Fibroblast of mammary gland (primary cell): ENCODE results near the gene ARHGAP8.

Source experiments
- DNase-seq: peaks from one replicate; pipeline ENCODE4 v3.0.0-alpha.2; 2010; ENCODE audit warnings: low read depth
- H3K4me3 ChIP-seq: 2 replicates; pipeline ENCODE4 v1.5.1; 2011; ENCODE audit warnings: low read depth, mild to moderate bottlenecking, low read length, moderate library complexity; ENCODE audit not compliant: control insufficient read depth
- TF ChIP-seq, protein P1 (sequence below): conservative IDR thresholded peaks from 2 replicates; pipeline ENCODE4 v1.5.1; 2011; ENCODE audit warnings: low read depth, low read length, inconsistent platforms; ENCODE audit not compliant: control insufficient read depth, insufficient read depth

ARHGAP8 gene

DNA sequence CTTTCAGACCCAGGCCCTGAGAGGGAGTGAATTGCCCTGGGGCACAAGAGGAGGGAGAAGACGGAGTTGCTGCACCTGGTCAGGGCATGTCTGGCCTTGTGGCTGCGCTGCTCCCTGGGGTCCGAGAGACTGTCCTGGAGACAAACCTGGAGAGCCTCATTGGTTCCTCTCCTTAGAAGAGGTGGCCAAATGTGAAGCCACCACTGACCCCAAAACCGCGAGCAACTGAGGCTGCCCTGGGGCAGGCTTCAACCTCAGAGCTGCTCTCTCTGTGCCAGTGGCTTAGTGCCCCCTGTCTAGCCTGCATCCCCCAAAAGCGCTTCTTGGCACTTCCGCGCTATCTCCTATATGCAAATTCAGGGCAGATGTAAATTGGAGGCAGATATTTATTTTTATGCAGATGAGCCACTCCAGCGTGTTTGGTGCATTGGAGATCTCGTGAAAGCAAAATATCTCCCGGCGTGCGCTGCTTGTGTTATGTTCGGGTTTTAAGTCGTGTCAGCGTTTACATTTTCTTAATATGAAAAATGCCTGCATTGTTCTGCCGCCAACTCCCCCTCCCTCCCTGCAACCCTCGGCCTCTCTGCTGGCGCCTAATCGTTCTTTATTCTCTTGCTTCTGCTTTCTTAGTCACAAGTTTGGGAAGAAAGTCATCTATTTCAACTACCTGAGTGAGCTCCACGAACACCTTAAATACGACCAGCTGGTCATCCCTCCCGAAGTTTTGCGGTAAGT, 69.5 kb downstream of the ARHGAP8 start:
- H3K4me3 ChIP-seq: no peak overlapping the region
- TF ChIP-seq, protein P1, sequence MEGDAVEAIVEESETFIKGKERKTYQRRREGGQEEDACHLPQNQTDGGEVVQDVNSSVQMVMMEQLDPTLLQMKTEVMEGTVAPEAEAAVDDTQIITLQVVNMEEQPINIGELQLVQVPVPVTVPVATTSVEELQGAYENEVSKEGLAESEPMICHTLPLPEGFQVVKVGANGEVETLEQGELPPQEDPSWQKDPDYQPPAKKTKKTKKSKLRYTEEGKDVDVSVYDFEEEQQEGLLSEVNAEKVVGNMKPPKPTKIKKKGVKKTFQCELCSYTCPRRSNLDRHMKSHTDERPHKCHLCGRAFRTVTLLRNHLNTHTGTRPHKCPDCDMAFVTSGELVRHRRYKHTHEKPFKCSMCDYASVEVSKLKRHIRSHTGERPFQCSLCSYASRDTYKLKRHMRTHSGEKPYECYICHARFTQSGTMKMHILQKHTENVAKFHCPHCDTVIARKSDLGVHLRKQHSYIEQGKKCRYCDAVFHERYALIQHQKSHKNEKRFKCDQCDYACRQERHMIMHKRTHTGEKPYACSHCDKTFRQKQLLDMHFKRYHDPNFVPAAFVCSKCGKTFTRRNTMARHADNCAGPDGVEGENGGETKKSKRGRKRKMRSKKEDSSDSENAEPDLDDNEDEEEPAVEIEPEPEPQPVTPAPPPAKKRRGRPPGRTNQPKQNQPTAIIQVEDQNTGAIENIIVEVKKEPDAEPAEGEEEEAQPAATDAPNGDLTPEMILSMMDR: no peak
- no peak for DNase-seq

DNA sequence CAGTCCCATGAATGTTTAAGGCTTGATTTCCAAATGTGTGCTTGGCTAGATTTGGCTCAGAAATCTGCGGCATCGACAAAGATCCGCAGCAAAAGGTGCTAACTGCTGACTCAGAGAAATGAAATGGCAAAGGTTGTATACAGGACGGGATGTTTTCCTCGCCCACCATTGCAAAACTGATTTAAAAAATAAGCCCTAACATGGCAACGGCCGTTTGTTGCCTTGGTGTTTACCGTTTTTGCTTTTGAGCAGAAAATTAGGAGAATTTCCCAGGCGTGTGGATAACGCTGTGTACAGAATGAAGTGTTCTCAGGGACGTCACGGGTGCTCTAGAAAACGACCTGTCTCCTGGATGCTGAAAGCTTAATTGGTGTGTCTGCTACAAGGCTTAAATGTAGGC, 70.2 kb downstream of the ARHGAP8 start:
- TF ChIP-seq, protein P1: no peak
- H3K4me3 ChIP-seq: no peak overlapping the region
- DNase-seq: no peak

DNA sequence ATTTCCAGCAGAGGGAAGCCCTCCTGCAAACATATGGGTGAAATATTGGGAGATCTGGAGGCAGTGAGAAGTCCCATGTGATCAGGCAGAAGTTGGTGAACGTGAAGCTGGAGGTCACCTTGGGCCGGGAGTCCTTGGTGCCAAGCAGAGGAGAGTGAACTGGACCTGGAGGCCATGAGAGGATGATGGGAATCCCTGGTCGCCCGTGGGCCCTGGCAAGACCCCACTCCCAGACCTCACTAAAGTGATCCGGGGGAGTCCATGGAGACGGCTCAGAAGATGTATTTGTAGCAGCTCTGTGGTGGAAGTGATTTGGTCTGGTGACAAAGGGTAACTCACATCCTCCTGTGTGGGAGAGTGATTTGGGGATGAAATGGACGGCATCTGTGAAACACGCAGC, 71.0 kb downstream of the ARHGAP8 start:
- no peak overlapping the region for H3K4me3 ChIP-seq
- TF ChIP-seq, protein P1: no peak
- DNase-seq: no peak

DNA sequence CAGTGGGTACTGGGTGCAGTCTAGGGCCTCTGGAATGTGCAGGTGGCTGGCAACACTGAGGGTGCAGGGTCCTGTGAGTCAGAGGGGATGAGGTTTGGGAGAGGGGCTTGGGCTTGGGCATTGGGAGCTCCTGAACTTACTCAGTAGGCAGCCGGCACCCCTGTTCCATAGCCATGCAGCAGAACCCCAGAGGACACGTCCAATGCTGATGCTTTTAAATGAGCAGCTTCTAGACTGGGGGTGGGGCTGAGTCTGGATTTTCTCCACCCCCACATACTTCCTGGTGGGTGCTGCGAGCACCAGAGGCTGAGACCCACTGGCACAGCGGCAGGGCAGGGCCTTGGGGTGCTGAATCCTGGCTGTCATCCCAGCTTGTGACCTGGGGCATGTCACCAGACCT, 71.4 kb downstream of the ARHGAP8 start:
- TF ChIP-seq, protein P1: no peak
- no peak overlapping the region for H3K4me3 ChIP-seq
- DNase-seq: no peak

DNA sequence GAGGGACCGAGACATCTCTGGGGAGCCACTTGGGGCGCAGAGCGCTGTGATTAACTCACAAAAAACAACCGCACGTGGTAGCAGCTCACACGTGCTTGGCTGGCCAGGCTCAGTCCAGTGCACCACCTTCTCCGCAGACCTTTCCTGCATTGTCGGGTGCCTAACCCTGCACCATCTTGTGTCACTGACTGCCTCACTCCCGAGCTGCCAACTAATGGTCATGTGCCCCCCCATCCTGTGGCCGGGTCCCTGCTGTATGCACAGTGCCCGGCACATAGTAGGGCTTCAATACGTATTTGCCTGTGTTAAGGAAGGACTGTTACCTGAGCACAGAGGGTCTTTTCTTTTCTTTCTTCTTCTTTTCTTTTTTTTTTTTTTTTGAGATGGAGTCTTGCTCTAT, 71.9 kb downstream of the ARHGAP8 start:
- TF ChIP-seq, protein P1: no peak
- H3K4me3 ChIP-seq: no peak overlapping the region
- DNase-seq: no peak

DNA sequence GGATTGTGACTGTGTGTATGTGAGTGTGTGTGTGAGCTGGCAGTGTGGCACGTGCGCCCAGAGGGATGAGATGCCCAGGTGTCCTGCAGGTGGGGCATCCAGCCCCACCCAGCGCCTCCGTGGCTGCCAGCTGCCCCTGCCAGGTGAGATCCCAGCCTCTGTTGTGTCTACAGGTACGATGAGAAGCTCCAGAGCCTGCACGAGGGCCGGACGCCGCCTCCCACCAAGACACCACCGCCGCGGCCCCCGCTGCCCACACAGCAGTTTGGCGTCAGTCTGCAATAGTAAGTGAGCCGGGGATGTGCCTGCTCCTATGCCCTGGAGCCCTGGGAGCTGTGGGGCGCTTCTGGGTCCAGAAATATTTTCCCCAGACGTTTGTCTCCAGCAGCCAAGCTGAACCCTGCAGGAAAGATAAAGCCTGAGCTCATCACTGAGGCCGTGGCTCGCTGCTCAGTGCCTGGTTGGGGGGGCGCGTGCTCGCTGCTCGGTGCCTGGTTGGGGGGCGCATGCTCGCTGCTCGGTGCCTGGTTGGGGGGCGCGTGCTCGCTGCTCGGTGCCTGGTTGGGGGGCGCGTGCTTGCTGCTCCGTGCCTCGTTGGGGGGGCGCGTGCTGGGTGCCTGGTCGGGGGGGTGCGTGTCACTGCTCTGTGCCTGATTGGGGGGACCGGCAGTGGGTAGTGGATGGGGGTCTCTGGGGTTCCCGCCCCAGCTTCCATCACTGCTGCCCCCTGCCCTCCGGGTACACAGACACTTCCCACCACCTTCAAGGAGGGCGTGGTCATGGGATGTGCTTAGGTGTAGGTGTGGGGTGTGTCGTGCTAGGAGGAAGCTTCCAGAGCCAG, 73.2 kb downstream of the ARHGAP8 start:
- no peak overlapping the region for H3K4me3 ChIP-seq
- TF ChIP-seq, protein P1: no peak
- no peak for DNase-seq
